ENCODE measurements around the gene COL27A1.
"Not testable (repeated sequence)": the region's sequence is repeated elsewhere in the genome, so short reads cannot be mapped to it uniquely, and the experiment has no call there.

The COL27A1 gene

DNA sequence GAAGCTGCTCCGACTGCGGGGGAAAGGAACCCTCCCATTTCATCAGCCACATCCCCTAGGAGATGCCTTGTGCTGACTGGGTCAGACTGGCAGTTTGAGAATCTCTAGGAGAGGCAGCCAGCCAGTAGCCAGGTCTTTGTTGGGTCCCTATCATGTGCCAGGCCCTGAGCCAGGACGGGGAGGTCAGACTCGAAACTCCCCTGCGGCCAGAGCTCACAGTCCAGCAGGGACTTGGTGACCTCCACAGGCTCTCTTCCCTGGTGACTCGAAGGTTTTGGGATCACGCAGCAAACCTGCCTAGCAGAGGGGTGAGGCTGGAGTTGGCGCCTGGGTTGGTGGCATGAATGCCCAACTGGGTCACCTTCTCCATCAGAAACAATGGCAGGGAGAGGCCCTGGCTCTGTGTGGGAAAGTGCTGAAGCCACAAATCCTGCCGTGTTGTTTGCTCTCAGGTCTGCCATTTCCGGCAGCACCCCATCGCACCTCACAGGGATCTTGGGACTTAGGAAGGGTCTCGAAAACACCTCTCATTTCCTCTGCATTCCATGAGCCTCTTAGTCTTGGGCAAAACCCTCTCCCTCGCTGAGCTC is 153.1 kb downstream of the COL27A1 start:
- DNase-seq (ENCODE audit: low read depth) = no peak

DNA sequence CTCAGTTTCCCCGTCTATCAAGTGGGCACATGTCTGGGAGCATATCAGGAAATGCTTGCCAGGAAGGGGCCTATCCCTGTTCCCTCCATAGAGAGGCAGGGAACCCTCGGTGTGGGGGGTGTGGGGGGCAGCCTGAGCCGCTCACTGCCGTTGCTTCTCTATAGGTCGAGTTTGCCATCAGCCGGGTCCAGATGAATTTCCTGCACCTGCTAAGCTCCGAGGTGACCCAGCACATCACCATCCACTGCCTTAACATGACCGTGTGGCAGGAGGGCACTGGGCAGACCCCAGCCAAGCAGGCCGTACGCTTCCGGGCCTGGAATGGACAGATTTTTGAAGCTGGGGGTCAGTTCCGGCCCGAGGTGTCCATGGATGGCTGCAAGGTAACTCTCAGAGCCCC is 153.8 kb downstream of the COL27A1 start:
- DNase-seq (ENCODE audit: low read depth) = no peak

DNA sequence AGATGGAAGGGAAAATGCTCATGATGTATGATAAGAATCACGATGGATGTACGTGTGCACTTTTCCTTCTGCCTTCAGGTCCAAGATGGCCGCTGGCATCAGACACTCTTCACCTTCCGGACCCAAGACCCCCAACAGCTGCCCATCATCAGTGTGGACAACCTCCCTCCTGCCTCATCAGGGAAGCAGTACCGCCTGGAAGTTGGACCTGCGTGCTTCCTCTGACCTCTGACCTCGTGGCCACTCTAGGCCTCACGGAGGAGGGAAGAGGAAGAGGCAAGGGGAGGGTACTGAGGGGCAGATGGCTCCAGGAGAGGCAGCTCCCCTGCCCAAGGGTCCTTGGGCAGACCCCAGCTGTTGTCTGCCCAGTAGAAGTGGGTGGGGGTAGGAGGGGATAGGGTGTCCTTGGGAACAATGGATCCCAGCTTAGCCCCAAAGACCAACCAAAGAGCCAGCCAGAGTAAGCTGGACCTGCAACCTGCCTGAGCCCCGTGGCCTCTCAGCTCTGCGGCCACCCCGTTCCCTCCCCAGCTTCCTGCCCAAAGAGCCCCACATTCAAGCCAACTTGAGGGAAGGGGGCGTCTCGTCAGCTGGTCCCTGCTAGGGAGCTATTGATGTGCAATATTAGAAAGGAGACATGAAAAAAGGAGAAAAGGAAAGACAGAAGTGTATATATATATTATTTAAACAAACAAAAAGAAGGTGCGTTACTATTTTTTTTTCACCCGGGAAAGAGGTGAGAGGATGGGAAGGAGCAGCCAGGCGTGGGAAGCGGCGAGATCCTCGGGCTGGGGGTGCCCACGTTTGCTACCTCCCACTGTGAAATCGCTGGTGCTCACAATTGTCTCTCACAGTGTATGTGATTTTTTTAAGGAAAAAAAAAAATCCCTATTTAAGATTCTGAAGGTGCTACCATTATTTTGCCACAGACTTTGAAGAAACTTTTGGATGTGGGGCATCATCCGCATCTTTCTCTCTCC is 155.4 kb downstream of the COL27A1 start:
- no peak for DNase-seq (ENCODE audit: low read depth)

DNA sequence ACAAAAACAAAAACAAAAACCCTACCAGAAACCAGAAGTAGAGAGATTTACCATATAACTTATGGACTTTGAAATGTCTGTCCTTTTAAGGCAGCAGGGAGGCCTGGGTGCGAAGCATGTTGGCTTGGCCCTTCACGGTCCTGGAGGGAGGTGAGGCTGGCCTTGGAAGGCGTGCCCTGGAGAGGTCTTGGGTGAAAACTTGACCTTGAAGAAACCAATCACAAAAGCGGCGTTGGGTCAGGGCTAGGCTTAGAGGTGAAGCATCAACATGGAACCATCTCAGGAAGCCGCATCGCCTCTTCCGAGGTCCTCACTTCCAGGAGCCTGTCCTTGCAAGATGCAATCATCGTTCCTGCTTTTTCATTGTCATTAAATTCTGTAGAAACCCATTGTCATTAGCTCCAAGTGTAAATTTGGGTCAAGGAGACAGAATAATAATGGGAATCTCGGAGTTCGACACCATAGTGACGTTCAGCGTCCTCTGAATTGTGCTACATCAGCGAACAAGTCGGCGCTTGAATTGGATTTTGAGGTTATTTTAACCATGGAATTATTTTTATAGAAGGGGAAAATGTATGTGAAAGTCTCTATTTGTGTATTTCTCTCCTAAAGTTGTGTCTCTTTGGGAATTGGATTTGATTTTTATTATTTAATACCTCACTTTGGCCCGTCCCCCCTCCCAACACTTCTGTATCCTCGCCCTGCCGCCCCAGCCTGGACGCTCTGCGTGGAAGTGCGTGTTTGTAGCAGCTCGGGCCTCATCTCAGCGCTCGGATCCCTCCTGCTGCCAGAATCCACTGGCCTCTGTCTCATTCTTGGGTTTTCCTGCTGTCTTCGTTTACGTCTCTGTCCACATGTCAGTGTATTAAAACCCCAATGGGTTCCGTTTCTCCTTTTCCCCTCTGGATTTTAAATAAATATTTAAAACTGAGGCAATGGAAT is 156.5 kb downstream of the COL27A1 start:
- no peak for DNase-seq (ENCODE audit: low read depth)

DNA sequence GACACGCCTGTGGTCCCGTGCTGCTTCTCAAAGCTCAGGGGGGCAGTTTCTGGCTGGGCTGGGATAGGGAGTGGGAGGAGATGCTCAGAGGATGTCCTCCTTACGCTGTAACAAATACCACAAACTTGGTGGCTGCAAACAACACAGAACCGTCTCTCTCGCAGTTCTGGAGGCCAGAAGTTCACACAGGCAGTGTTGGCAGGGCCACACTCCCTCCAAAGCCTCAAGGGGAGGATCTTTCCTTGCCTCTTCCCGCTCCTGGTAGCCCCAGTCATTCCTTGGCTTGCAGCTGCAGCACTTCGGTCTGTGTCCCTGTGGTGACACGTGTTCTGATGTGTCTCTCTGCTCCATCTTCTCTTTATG is 157.2 kb downstream of the COL27A1 start:
- no peak for DNase-seq (ENCODE audit: low read depth)

DNA sequence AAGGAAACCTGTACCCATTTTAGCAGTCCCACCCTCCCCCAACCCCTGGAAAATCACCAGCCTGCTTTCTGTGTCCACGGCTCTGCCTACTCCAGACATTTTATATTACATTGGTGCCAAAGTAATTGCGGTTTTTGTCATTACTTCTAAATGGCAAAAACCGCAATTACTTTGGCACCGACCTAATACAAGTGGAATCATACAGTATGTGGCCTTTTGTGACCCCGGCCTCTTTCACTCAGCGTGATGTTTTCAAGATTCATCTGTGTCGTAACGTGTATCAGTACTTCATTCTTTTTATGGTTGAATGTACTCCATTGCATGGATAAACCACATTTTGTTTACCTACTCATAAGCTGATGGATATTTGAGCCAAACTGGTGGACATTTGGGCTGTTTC is 157.8 kb downstream of the COL27A1 start:
- no peak for DNase-seq (ENCODE audit: low read depth)

DNA sequence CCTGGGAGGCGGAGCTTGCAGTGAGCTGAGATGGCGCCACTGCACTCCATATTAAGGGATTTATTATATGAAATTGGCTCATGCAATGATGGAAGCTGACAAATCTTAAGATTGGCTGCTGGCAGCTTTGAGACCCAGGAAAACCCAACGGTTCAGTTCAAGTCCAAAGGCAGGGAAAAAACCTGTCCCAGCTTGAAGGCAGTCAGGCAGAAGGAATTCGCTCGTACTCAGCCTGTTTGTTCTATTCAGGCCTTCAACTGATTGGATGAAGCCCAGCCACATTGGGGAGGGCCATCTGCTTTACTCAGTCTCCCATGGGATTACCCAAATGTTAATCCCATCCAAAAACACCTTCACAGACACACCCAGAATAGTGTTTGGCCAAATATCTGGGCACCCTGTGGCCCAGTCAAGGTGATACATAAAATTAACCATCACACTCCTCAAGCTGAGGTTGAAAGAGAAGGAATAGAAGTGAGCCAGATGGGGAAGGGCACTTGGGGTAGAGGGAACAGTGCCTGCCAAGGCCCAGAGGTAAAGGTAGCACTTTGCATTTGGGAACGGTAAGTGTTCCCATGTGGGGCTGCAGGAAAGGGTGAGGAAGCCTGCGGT is 159.0 kb downstream of the COL27A1 start:
- DNase-seq (ENCODE audit: low read depth) = no peak

DNA sequence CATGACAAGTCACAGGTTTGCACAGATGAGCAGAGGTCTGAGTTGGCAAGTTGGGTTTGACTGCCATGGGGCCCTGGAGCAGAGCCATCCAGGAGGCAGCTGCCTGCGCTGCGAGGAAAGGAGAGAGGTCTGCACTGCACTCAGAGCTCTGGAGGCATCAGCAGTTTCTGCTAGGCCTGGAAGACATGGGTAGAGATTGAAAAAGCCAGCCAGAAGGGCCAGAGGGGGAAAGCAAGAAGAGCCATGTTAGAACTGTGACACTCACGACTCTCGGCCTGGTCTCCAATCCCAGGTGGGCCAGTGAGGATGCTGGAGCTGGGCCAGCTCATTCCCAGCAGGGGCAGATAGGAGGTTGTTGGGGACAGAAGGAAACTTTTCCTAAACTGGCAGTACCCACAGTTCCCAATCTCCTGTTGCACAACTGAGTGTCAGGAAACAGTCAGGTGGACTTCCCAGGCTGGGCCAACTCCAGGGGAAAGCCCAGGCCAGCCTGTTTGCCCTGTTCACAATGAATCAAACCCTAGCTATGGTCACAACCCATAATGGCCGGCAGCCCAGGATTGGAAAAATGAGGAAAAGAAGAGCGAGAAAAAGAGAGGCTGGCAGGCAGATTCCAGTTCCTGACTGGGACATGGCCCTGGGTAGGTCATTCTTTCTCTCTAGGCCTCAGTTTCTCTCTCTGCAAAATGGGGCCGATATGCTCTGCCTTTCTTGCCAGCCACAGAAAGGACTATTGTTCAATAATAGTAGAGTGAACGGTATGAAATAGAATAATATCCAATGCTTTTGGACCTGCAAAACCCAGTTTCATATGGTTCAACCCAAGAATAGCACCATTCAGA is 159.8 kb downstream of the COL27A1 start:
- no peak for DNase-seq (ENCODE audit: low read depth)

DNA sequence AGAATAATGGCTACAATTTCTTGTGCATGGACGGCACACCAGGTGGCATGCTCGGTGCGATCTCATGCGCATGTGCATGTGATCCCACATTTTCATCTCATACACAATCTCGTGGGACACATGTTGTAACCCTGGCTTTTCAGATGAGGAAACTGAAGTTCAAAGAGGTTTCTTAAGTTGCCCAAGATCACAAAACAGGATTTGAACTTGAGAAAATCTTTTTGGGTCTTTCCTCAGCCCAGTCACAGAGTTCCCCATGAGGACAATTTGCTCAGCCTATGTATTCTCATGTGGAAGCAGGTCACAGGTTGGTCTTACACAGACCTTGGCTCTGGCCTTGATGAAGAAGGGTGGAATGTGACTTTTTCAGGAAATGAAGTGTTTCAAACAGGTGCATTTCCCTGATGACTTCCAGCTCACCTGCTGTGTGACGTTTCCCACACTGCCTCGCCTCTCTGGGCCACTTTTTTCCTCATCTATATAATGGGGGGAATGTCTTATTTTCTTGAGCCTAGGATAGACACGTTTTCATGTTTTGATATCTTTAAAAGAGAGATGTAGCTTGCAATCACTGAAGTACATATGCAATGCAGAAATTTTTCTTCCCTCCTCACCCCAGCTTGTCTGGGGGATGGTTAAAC is 160.5 kb downstream of the COL27A1 start:
- no peak for DNase-seq (ENCODE audit: low read depth)

DNA sequence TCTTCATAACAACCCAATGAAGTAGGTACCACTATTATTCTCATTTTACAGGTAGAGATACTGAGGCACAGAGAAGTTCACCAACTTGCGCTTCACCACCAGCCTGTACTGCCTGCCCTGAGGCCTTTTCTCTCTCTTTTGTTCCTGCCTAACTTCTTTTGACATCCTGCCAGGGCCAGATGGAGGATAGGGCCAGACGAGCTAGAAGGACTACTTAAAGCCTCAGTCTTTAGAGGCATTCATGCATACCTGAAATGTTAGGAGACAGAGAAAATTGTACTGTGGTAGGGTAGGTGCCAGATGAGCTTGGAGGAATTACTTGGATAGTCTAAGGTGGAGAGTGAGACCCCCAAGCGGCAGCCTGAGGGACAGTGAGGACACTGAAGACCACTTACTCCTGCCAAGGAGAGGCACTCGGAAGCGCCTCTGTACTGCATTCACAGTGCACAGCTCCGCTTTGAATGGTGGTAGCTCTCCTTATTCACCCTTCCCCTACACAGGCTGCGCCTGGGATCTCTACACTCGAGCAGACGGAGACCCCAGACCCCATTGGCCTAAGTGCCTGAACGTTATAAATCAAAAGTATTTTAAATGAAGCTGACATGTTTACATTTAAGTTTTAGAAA is 161.4 kb downstream of the COL27A1 start:
- DNase-seq (ENCODE audit: low read depth) = no peak

DNA sequence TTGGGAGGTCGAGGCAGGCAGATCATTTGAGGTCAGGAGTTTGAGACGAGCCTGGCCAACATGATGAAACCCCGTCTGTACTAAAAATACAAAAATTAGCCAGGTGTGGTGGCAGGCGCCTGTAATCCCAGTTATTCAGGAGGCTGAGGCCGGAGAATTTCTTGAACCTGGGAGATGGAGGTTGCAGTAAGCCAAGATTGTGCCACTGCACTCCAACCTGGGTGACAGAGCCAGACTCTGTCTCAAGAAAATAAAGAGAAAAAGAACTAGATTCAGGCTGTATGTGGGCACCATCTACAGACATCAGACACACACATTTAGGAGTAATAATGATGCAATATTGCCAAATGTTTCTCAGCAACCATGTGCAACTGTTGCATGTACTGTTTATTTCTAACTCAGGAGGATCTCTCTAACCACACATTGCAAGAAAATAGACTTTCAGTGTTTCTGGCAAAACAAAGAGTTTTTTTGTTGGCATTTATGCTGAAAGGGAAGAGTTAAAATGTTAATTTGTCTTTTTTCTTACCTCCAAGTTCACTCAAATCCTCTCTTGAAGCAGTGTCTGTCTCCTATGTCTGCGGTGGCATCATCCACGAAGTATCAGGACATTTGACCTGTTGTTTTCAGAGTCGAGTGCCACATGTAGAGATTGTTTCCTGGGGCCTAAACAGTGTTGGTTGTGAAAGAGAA is 162.5 kb downstream of the COL27A1 start:
- no peak for DNase-seq (ENCODE audit: low read depth)

DNA sequence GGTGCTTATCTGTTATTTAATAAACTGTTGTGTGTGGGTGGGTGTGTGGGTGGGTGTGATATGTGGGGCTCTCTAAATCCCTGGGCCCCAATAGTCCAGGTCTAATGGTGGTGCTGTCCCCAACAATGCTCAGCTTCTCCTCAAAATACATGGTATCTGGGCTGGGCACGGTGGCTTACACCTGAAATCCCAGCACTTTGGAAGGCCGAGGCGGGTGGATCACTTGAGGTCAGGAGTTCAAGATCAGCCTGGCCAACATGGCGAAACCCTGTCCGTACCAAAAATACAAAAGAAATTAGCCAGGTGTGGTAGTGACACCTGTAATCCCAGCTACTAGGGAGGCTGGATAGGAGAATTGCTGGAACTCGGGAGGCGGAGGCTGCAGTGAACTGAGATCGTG is 163.1 kb downstream of the COL27A1 start:
- DNase-seq (ENCODE audit: low read depth) = no peak

DNA sequence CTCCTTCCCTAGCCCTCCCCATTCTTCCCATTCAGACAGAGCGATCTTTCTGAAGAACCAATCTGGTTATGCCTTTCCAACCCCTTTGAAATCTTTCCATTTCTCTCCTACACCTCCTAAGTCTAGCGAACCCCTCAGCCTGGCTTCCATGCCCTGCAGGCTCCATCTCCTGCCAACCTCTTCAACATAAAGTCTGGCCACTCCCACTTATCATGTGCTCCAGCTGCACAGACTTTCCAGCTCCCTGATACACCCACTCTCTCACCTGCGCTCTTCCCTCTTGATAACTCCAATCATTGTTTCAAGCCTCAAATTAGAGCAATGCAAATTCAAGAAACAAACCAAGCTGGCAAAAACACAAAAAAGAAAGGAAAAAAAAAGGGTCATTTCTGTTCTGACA is 163.8 kb downstream of the COL27A1 start:
- DNase-seq (ENCODE audit: low read depth) = no peak

DNA sequence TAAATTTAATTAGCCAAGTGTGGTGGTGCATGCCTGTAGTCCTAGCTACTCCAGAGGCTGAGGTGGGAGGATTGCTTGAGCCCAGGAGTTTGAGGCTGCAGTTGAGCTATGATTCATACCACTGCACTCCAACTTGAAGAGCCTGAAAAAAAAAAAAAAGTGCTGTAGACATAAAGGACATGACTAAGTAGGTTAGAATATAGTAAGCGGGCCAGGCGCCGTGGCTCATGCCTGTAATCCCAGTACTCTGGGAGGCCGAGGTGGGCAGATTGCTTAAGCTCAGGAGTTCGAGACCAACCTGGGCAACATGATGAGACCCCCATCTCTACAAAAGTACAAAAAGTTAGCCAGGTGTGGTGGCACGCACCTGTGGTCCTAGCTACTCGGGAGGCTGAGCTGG is 165.4 kb downstream of the COL27A1 start:
- DNase-seq (ENCODE audit: low read depth) = peak; percentile 25

DNA sequence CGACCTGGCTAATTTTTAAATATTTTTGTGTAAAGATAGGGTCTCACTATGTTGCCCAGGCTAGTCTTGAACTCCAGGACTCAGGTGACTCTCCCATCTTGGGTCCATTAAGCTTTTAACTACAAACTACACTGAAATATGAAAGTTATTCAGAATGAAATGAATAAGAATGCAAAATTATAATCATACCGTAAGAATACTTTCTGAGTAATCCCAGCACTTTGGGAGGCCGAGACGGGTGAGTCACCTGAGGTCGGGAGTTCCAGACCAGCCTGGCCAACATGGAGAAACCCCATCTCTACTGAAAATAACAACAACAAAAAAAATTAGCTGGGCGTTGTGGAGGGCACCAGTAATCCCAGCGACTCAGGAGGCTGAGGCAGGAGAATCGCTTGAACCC is 166.4 kb downstream of the COL27A1 start:
- peak; percentile 34 for DNase-seq (ENCODE audit: low read depth)

DNA sequence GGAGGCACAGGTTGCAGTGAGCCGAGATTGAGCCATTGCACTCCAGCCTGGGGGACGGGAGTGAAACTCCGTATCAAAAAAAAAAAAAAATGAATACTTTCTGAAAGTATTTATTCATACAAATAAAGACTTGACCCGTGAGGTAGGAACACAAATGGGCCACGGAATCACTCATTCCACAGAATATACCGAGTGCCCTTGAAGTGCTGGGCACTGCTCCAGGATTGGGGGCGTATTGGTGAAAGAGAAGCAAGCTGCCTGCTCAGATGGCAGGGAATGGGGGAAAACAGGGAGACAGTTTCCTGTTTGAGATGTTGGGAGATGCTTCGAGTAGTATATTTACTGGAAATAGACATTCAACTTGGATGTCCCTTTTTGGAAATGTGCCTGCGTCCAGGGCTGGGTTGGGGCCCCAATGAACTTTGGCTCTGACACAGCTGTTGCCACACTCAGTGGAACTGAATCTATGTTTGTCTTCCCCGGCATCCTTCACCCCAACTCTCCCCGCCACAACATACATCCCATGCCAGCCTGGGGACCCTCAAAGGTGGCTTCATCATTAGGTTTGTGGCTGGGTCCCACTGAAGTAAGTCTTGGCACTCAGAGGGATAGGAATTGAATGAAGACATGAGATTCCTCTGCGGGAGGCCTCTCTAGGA is 167.0 kb downstream of the COL27A1 start:
- not testable (repeated sequence) for DNase-seq (ENCODE audit: low read depth)

DNA sequence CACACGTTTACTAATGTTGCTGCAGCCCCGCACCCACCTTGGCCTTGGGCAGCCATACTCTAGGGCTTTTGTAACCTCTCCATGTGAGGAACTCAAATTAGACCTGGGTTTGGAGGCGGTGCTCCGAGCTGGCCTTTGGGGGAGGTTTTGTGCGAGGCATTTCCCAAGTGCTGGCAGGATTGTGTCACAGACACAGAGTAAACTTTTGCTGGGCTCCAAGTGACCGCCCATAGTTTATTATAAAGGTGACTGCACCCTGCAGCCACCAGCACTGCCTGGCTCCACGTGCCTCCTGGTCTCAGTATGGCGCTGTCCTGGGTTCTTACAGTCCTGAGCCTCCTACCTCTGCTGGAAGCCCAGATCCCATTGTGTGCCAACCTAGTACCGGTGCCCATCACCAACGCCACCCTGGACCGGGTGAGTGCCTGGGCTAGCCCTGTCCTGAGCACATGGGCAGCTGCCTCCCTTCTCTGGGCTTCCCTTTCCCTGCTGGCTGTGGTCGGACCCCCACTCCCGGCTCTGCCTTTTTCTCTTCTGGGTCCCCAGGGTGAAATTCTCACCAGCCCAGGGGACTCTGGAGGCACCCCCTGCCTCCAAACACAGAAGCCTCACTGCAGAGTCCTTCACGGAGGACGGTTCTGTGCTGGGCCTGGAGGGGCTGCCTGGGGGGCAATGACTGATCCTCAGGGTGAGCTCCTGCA is 167.6 kb downstream of the COL27A1 start, which contains the start of gene ORM1:
ORM1 (plus strand) TSS at position 268 of the 701 bp plus-strand sequence; CDS start at position 304, 36 bp downstream.
- not testable (repeated sequence) for DNase-seq (ENCODE audit: low read depth)

DNA sequence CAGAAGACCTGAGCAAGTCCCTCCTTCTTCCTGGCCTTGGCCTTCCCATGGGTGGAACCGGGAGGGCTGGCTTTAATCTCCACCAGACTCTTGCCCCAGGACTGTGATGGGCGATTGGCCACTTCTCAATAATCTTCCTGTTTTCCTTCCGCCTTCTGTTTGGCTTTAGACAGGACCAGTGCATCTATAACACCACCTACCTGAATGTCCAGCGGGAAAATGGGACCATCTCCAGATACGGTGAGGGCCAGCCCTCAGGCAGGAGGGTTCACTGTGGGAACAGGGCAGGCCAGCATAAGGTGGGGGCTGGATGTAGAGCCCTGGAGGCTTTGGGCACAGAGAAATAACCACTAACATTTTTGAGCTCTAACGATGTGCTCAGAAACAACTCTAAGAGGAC is 168.5 kb downstream of the COL27A1 start:
- not testable (repeated sequence) for DNase-seq (ENCODE audit: low read depth)
